ENCODE results near the gene FLT3LG. TPM values are rescaled to one million over a fixed set of nuclear protein-coding genes. Genes with fewer than 3 reads are reported as not detected.

The FLT3LG gene, protein sequence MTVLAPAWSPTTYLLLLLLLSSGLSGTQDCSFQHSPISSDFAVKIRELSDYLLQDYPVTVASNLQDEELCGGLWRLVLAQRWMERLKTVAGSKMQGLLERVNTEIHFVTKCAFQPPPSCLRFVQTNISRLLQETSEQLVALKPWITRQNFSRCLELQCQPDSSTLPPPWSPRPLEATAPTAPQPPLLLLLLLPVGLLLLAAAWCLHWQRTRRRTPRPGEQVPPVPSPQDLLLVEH
- 10 to 100 TPM; 69.7 to 76.3 TPM for total RNA-seq

DNA sequence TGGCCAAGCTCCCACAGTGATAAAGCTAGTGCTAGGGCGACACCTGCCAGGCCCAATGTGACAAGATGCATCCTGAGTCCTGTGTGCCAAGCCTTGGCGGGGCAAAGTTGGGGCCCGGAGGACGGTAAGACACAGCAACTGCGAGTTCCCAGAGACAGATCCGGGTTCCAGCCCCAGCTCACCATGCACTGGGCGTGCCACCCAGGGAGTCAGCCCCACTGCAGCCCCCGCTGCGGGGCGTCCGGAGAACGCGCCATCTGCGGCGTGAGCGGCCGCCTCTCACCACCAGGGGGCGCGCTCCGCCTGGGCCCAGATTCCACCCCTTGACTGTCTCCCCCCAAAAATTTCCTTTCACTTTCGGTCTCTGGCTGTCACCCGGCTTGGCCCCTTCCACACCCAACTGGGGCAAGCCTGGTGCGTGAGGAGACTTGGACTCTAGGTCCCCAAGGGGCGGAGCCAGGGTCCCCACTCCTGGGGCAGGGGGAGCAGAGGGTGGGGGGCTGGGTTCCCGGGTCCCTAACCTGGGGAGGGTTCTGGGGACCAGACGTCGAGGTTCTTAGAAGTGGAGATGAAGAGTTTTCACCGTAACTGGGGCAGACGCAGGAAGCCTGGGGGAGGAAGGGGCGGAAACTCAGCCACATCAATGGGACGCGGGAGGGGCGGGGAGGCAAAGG, at the start of gene FLT3LG:
FLT3LG (plus strand) TSS at position 348 of the 674 bp plus-strand sequence. CDS start 425 bp downstream, outside the sequence.
- Mint-ChIP-seq H3K36me3 (ENCODE audit: insufficient read depth in 2 of 2) (peaks cover 9 to 12% of the 10 kb centered on the region in 2 donors), H3K27me3 (ENCODE audit: low read depth) (no peaks in the 10 kb centered on the region), H3K4me1 (ENCODE audit: low read depth) (peaks cover 72% of the 10 kb centered on the region), H3K9me3 (no peaks in the 10 kb centered on the region), H3K27ac (peak within 1 kb of the TSS; percentile 90), H3K4me3 (peak within 1 kb of the TSS; percentile 93 to 99)
- DNase-seq = peak; percentile 90 to 95
- ATAC-seq (replicated peaks in 1 of 2) = peak; percentile 60 to 63

DNA sequence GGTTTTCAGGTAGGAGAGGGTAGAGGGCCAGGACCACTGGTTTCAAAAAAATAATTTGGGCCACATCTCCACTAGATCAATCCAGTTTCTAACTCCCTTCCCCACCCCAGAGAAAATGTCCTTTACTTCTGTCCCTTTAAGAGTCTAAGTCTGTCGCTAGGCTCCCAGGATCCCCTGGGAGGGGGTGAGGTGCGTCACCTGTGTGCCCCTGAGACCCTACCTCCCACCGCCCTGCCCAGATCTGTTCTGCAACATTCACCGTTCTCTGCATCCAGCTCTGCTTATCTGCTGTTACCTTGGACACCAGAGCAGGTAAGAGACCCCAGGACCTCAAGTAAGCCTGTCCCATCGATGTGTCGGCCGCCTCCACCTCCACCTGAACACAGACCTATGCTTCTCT, 48.8 kb upstream of the FLT3LG start, which contains the start of gene GFY:
GFY (plus strand) TSS at position 211 of the 400 bp plus-strand sequence. CDS start 1,043 bp downstream, outside the sequence.
- no peaks in the 10 kb centered on the region for H3K9me3 Mint-ChIP-seq
- H3K4me1 Mint-ChIP-seq (ENCODE audit: low read depth) = peaks cover 68% of the 10 kb centered on the region
- peaks cover 98% of the 10 kb centered on the region for H3K27me3 Mint-ChIP-seq (ENCODE audit: low read depth)
- ATAC-seq (replicated peaks in 1 of 2) (no peak), DNase-seq (no peak)
- no peak within 1 kb of the TSS for H3K4me3 Mint-ChIP-seq
- H3K27ac Mint-ChIP-seq = no peak within 1 kb of the TSS
- H3K36me3 Mint-ChIP-seq (ENCODE audit: insufficient read depth in 2 of 2) = no peaks in the 10 kb centered on the region

DNA sequence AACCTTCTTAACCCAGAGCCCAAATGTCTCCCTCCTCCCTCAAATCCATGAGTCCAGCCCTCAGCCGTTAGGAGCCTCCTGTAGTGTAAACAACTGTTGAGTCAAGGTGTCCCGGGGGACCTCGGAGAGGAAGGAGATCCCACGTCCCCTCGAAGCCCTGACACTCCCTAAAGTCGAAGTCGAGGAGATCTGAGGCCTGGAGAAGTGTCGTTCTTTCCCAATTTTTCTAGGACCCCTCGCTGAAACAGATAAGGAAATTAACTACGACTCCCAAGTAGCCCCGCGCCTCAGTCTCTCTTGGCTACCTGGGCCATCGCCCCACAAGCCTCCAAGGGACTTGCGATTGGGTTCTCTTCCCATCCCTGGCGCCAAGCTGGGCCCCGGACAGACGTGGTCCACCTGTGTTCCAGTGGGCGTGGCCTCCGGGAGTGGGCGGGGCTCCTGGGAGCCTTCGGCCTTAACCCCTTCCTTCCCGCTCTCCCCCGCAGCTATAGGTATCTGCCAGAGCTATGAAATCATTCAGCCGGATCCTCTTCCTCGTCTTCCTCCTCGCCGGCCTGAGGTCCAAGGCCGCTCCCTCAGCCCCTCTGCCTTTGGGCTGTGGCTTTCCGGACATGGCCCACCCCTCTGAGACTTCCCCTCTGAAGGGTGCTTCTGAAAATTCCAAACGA, 48.0 kb upstream of the FLT3LG start:
- peaks cover 98% of the 10 kb centered on the region for H3K27me3 Mint-ChIP-seq (ENCODE audit: low read depth)
- DNase-seq (peak; percentile 47 to 50), ATAC-seq (replicated peaks in 1 of 2) (no peak)
- H3K4me1 Mint-ChIP-seq (ENCODE audit: low read depth) = peaks cover 70% of the 10 kb centered on the region
- H3K9me3 Mint-ChIP-seq = no peaks in the 10 kb centered on the region
- H3K4me3 Mint-ChIP-seq = no peak overlapping the region
- H3K27ac Mint-ChIP-seq = no peak overlapping the region
- no peaks in the 10 kb centered on the region for H3K36me3 Mint-ChIP-seq (ENCODE audit: insufficient read depth in 2 of 2)

DNA sequence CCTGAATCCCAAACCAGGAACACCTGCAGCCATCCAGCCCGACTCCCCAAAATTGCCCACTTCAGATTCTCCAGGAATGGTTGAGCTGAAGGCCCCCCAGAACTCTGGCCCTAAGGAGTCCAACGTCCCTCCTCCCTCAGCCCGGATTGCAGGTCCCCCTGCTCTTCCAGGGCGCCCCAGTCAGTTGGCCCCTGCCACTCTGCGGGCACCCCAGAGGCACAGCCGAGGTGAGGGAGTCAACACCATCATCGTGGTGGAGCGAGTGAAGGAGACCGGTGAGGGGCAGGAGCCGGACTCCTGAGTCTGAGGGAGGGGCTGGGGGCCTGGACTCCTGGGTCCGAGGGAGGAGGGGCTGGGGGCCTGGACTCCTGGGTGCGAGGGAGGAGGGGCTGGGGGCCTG, 46.7 kb upstream of the FLT3LG start:
- no peak for ATAC-seq (replicated peaks in 1 of 2)
- no peak for DNase-seq
- no peaks in the 10 kb centered on the region for H3K36me3 Mint-ChIP-seq (ENCODE audit: insufficient read depth in 2 of 2)
- H3K27me3 Mint-ChIP-seq (ENCODE audit: low read depth) = peaks cover 96% of the 10 kb centered on the region
- no peak overlapping the region for H3K27ac Mint-ChIP-seq
- H3K4me3 Mint-ChIP-seq = no peak overlapping the region
- H3K4me1 Mint-ChIP-seq (ENCODE audit: low read depth) = peaks cover 66% of the 10 kb centered on the region
- H3K9me3 Mint-ChIP-seq = no peaks in the 10 kb centered on the region

DNA sequence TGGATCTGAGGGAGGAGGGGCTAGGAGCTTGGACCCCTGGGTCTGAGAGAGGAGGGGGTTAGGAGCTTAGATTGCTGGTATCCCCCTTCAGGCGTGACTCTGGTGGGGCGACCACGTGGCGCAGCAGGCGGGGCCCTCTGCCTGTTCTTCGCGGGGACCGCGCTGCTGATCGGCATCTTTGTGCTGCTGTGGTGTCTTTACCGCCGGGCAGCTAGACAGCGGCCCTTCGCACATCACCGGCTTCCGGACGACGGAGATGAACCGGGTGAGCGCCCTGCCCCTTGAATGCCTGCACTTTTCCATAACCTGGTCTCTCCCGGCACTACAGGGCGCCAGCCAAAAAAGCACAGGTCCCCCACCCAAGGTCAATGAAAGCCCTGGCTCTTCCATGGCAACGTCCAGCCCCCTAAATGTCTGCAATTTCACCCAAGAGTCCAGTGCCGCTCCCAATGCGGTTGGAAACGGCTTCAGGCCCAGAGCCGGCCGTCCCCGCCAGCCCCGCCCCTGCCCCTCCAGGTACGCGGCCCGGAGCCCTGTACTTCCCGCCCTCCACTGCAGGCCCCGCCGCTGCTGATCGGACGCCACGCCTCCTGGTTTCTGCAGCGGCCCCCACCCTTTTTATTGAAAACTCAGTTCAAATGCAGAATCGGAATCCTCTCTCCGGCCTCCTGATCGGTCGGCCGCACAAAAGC, 46.0 kb upstream of the FLT3LG start:
- Mint-ChIP-seq H3K36me3 (ENCODE audit: insufficient read depth in 2 of 2) (no peaks in the 10 kb centered on the region), H3K27ac (no peak overlapping the region), H3K4me1 (ENCODE audit: low read depth) (peaks cover 61% of the 10 kb centered on the region), H3K9me3 (no peaks in the 10 kb centered on the region), H3K27me3 (ENCODE audit: low read depth) (peaks cover 96% of the 10 kb centered on the region), H3K4me3 (peak overlapping the region; percentile 63 to 68)
- ATAC-seq (replicated peaks in 1 of 2) (peak; percentile 34 to 41), DNase-seq (peak in 1 of 2 donors; percentile 50)

DNA sequence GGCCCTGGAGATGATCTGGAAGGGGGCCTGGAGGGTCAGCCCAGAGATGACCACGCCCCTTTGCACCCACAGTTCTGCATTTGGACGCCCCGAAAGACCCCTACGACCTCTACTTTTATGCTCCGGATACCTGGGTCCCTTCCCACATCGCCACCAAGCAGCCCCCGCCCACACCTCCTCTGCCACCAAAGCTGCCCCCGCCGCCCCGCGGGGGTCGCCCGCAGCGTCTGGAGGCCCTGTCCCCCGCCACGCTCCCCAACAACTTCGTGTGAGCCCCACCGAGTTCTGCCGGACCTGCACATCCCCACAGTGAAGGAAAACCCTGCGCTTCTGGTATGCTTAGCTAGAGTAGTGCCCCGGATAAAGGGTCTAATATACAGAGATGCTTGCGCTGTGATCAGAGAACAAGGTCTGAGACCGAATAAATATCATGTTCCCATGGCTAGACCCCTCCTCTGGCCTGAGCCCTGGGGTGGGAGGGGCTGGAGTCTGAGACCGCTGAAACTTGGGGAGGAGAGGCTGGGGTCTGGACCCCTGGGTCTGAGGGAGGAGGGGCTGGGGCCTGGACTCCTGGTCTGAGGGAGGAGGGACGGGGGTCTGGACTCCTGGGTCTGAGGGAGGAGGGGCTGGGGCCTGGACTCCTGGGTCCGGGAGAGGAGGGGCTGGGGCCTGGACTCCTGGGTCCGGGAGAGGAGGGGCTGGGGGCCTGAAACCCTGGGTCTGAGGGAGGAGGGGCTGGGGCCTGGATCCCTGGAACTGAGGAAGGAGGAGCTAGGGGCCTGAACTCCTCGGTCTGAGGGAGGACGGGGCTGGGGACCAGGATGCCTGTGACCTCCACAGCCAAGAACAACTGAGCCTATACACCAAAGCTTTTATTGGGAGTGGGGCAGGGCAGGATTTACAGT, 45.2 kb upstream of the FLT3LG start:
- no peak overlapping the region for H3K27ac Mint-ChIP-seq
- no peaks in the 10 kb centered on the region for H3K9me3 Mint-ChIP-seq
- peak overlapping the region; percentile 63 to 68 for H3K4me3 Mint-ChIP-seq
- H3K36me3 Mint-ChIP-seq (ENCODE audit: insufficient read depth in 2 of 2) = no peaks in the 10 kb centered on the region
- no peak for DNase-seq
- ATAC-seq (replicated peaks in 1 of 2) = no peak
- H3K27me3 Mint-ChIP-seq (ENCODE audit: low read depth) = peaks cover 96% of the 10 kb centered on the region
- peaks cover 59% of the 10 kb centered on the region for H3K4me1 Mint-ChIP-seq (ENCODE audit: low read depth)

DNA sequence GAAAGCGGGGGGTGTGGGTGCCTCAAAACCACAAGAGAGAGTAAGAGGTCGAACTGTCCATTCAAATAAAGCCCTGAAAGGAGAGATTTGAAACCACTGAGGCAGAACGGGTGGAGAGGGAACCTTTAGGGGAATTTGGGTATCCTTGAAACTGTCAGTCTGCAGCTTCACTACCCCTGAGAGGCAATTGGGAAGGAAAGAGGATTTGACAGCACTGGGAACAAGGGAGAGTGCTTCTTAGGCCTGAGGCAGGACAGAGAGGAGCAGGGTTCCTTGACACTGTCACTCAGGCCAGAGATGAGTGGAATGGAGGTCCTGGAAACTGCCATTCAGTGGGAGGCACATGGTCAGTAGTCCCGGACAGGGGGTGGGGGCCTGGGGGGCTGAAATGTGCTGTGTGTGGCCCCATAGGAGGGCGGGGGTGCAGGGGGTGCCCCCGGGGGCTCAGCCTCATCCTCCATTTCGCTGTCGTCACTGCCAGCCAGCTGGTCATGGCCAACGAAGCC, 43.8 kb upstream of the FLT3LG start:
- H3K4me3 Mint-ChIP-seq = no peak overlapping the region
- ATAC-seq (replicated peaks in 1 of 2) (no peak), DNase-seq (no peak)
- peaks cover 60% of the 10 kb centered on the region for H3K4me1 Mint-ChIP-seq (ENCODE audit: low read depth)
- peaks cover 96% of the 10 kb centered on the region for H3K27me3 Mint-ChIP-seq (ENCODE audit: low read depth)
- no peaks in the 10 kb centered on the region for H3K9me3 Mint-ChIP-seq
- no peaks in the 10 kb centered on the region for H3K36me3 Mint-ChIP-seq (ENCODE audit: insufficient read depth in 2 of 2)
- H3K27ac Mint-ChIP-seq = no peak overlapping the region

DNA sequence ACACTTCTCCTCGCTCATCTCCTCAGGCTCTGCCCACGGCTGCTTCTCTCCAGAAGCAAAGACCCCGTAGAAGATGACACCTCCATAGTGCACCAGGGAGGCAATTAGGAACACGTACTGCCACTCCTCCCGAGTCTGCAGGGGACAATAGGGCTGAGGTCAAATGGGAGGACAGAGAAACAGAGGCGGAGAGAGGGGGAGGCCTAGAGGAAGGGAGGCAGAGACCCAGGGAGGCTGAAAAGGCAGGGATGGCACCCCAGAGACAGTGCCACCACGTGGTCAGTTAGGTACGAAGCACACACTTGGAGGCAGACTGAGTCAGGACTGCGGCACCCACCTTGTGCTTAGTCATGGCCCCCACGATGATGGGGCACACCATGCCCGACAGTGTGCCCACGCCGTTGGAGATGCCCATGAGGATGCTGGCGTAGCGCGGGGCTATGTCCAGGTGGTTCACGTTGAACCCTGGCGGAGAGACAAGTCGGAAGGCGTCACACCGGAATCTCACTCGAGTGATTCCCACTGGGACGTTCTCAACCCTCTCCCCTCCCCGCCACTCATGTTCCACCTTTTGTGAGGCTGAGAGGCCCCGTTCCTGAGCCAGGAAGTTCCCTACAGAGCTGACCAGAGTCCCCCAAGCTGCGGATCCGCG, 43.2 kb upstream of the FLT3LG start:
- H3K4me3 Mint-ChIP-seq = no peak overlapping the region
- peak; percentile 66 to 69 for ATAC-seq (replicated peaks in 1 of 2)
- peak in 1 of 2 donors; percentile 61 for DNase-seq
- H3K36me3 Mint-ChIP-seq (ENCODE audit: insufficient read depth in 2 of 2) = no peaks in the 10 kb centered on the region
- H3K4me1 Mint-ChIP-seq (ENCODE audit: low read depth) = peaks cover 63% of the 10 kb centered on the region
- H3K27me3 Mint-ChIP-seq (ENCODE audit: low read depth) = peaks cover 96% of the 10 kb centered on the region
- no peak overlapping the region for H3K27ac Mint-ChIP-seq
- H3K9me3 Mint-ChIP-seq = no peaks in the 10 kb centered on the region

DNA sequence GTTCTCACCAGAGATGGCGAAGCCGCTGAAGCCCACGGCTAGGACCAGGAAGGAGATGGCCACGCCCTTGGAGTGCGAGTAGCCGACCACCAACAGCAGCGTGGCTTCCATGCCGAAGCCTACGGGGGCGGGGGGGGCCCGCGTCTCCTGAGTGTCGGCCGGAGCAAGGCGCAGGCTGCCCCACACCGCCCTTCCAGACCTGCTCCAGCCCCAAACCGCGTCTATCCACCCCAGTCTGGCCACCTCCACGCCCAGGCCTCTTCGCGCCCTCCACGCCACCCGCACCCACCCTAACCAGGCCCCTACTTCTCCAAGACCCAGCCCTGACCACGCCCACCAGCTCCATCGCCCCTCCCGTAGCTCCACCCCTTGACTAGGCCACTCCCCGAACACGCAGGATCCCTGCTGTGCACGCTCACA, 42.7 kb upstream of the FLT3LG start:
- no peak overlapping the region for H3K4me3 Mint-ChIP-seq
- no peak for ATAC-seq (replicated peaks in 1 of 2)
- no peaks in the 10 kb centered on the region for H3K36me3 Mint-ChIP-seq (ENCODE audit: insufficient read depth in 2 of 2)

DNA sequence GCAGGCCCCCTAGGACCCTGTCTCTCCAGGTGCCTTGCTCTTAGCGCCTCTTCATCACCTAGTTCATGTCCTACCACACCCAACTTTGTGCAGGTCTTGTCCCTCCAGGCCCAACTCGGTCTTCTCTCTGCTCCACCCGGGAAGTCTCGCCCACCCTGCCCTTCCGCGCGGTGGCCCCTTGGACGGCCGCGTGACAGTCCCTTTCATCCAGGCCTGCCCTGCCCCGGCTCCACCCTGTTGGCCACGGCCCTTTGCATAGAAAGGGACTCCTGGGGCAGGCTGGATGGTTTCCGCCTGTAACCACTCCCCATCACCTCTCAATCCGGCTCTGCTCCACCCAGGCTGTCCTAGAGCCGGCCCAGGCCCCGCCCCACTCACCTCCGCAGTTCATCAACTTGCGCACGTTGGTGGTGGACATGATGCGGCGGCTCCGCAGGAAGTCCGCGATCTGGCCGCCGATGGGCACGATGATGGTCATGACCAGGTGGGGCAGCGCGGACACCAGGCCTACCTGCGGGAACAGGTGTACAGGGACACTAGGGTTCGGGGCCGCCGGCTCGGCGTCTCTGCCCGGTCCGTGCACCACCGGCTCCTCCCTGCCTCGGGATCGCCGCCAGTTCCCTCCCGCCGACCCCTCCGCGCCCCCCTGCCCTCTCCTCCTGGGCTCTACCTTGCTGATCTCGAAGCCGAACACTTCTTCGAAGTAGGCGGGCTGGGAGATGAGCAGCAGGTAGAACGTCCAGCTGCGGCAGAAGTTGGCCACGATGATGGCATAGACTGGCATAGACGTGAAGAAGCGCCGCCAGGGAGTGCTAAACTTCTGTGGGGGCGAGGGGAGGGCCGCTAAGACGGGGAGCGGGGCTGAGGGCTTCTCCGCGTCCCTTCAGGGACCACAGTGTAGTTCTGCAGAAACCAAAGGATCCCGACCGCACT, 41.6 kb upstream of the FLT3LG start:
- peak in 1 of 2 donors; percentile 51 for DNase-seq
- peaks cover 96% of the 10 kb centered on the region for H3K27me3 Mint-ChIP-seq (ENCODE audit: low read depth)
- H3K4me3 Mint-ChIP-seq = peak overlapping the region; percentile 25 to 69
- H3K27ac Mint-ChIP-seq = no peak overlapping the region
- ATAC-seq (replicated peaks in 1 of 2) = peak; percentile 60
- no peaks in the 10 kb centered on the region for H3K9me3 Mint-ChIP-seq
- no peaks in the 10 kb centered on the region for H3K36me3 Mint-ChIP-seq (ENCODE audit: insufficient read depth in 2 of 2)
- peaks cover 62% of the 10 kb centered on the region for H3K4me1 Mint-ChIP-seq (ENCODE audit: low read depth)

More for the DNA sequence above, 42.7 kb upstream of the FLT3LG start:
- H3K4me1 Mint-ChIP-seq (ENCODE audit: low read depth) = peaks cover 63% of the 10 kb centered on the region
- H3K27me3 Mint-ChIP-seq (ENCODE audit: low read depth) = peaks cover 96% of the 10 kb centered on the region
- H3K9me3 Mint-ChIP-seq = no peaks in the 10 kb centered on the region
- H3K27ac Mint-ChIP-seq = no peak overlapping the region
- DNase-seq = peak in 1 of 2 donors; percentile 44
